Central memory CD8-positive, alpha-beta T cell (primary cell): ENCODE results near the gene ARHGEF38.

Experiments used
- ATAC-seq: fragments of 150-1000 bp; cut with Tn5 transposase; replicated peaks from 2 replicates; pipeline ENCODE4 v1.10.0; 2022; ENCODE audit warnings: mild to moderate bottlenecking, moderate FRiP score, moderate number of reproducible peaks; ENCODE audit not compliant: poor library complexity, severe bottlenecking; ENCODE audit errors: extremely low read depth
- DNase-seq, 2 donors: peaks; one replicate each; pipeline ENCODE4 v3.0.0; 2021; ENCODE audit warnings: low spot score in 2 of 2
- H3K27ac Mint-ChIP-seq: one replicate; pipeline ENCODE4 v1.8.0; 2022; ENCODE audit warnings: low read depth, mild to moderate bottlenecking, moderate library complexity, mixed read lengths
- H3K27me3 Mint-ChIP-seq: one replicate; pipeline ENCODE4 v1.8.0; 2022; ENCODE audit warnings: mixed read lengths
- H3K36me3 Mint-ChIP-seq: one replicate; pipeline ENCODE4 v1.8.0; 2022; ENCODE audit warnings: mild to moderate bottlenecking, moderate library complexity, mixed read lengths; ENCODE audit not compliant: insufficient read depth
- H3K4me1 Mint-ChIP-seq: one replicate; pipeline ENCODE4 v1.8.0; 2022; ENCODE audit warnings: mixed read lengths
- H3K4me3 Mint-ChIP-seq: one replicate; pipeline ENCODE4 v1.8.0; 2022; ENCODE audit warnings: mild to moderate bottlenecking, moderate library complexity, mixed read lengths
- H3K9me3 Mint-ChIP-seq: one replicate; pipeline ENCODE4 v1.8.0; 2022; ENCODE audit warnings: mixed read lengths

ARHGEF38 gene, protein sequence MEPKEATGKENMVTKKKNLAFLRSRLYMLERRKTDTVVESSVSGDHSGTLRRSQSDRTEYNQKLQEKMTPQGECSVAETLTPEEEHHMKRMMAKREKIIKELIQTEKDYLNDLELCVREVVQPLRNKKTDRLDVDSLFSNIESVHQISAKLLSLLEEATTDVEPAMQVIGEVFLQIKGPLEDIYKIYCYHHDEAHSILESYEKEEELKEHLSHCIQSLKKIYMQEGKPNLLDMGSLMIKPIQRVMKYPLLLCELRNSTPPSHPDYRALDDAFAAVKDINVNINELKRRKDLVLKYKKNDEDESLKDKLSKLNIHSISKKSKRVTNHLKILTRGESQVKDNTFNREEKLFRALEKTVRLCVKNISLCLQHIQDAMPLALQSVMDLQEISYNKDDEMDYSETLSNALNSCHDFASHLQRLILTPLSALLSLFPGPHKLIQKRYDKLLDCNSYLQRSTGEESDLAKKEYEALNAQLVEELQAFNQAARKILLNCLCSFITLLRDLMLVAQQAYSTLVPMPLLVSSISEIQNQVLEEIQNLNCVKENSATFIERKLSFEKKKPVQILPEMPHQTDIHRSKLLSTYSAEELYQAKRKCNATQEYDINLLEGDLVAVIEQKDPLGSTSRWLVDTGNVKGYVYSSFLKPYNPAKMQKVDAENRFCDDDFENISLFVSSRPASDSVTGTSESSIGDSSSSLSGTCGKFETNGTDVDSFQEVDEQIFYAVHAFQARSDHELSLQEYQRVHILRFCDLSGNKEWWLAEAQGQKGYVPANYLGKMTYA

DNA sequence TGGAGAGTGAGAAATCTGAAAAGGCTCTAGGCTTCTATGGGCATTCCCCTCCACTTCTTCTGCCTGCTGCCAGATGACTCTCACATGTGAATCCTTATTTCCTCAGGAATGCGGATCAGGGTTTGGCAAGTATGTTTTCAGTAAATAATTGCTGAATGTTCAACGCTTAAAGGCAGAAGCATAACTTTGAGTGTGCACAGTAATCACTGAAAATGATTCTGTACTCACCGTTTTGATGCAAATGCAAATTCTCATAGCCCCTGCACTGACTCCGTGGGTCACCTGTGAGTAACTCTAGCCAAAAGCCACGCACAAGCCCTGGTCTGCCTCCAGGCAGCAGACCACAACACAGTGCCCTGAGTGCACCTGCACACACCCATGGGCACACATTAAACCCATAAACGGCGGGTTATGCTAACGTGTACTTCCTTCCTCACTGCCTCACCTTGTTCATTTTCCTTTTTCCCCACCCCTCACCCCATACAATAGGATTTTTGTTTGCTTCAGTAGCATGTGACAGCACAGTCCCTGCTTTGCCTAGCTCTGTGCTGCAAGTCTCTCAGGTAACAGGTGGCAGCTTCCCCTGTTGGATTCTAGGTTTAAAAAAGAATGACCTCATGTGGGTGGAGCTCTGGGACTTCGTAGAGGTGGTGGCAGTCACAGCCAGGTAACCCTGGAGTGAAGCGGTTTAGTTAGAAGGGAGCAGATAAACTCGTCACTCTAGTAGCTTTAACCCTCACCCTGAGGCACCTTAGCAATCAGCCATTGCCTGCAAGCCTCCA, at the start of gene ARHGEF38:
Gene ARHGEF38, plus strand, starts transcription at position 656 of the 782 bp plus-strand sequence. CDS start 146 bp downstream, outside the sequence.
- H3K27ac Mint-ChIP-seq = no peak within 1 kb of the TSS
- H3K4me3 Mint-ChIP-seq = no peak within 1 kb of the TSS
- H3K27me3 Mint-ChIP-seq = peaks cover 27% of the 10 kb centered on the region
- peaks cover 2% of the 10 kb centered on the region for H3K36me3 Mint-ChIP-seq
- no peaks in the 10 kb centered on the region for H3K9me3 Mint-ChIP-seq
- H3K4me1 Mint-ChIP-seq = no peaks in the 10 kb centered on the region
- DNase-seq = no peak
- no peak for ATAC-seq

DNA sequence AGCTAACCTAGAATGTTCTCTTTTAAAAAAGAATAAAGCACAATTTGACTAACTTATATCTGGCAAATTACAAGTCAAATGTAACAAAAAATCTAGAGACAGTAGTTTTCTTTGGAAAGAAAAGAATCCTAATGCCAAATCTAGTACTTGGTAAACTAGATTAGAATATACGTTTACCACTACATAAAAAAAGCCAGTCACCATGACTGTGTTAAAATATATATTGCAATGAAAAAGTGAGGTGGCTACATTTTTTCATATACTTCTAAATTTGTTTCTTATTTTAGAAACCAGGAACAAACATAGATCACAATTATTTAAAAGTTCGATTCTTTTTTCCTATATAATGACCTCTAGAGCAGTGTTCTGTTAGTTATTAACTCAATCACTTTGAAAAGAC, 48.9 kb upstream of the ARHGEF38 start:
- Mint-ChIP-seq H3K36me3 (no peaks in the 10 kb centered on the region), H3K9me3 (no peaks in the 10 kb centered on the region), H3K27me3 (no peaks in the 10 kb centered on the region), H3K4me3 (no peak overlapping the region), H3K4me1 (no peaks in the 10 kb centered on the region), H3K27ac (no peak overlapping the region)
- ATAC-seq (no peak), DNase-seq (no peak)

DNA sequence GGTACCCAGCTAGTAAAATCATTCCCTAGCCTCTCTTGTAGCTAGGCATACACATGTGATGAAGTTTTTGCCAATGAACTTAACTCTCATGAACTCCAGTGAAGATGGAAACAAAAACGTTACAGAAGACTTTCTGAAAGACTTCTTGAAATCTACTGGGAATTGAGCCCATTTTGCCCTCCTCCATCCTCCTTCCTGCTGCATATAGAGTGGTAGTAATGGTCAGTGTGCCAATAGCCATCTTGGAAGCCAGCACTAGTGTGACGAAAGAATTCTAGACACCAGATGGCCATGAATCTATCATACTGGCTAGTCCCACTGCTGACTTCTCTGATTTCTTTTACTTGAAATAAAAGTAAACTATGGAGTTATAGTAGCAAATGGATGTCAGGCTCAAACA, 47.7 kb upstream of the ARHGEF38 start:
- Mint-ChIP-seq H3K36me3 (no peaks in the 10 kb centered on the region), H3K4me1 (no peaks in the 10 kb centered on the region), H3K27ac (no peak overlapping the region), H3K4me3 (no peak overlapping the region), H3K27me3 (no peaks in the 10 kb centered on the region), H3K9me3 (no peaks in the 10 kb centered on the region)
- no peak for ATAC-seq
- no peak for DNase-seq

DNA sequence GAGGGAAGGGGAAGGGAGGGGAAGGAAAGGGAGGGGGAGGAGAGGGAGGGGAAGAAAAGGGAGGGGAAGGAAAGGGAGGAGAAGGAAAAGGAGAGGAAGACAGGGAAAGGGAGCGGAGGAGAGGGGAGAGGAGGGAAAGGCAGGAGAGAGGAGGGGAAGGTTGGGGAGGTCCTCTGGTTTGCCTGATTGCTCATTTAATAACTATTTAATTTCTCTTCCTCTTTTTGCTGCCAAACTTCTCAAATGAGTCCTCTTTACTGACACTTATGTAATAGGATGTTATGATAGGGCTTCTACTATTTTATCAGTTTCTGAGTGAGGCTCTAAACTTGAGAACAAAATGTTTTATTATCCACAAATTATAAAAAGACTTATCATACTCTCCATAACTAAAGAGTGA, 43.1 kb upstream of the ARHGEF38 start:
- ATAC-seq = no peak
- no peak overlapping the region for H3K4me3 Mint-ChIP-seq
- H3K9me3 Mint-ChIP-seq = no peaks in the 10 kb centered on the region
- no peaks in the 10 kb centered on the region for H3K36me3 Mint-ChIP-seq
- no peak for DNase-seq
- H3K27me3 Mint-ChIP-seq = peaks cover 35% of the 10 kb centered on the region
- no peak overlapping the region for H3K27ac Mint-ChIP-seq
- H3K4me1 Mint-ChIP-seq = no peaks in the 10 kb centered on the region

DNA sequence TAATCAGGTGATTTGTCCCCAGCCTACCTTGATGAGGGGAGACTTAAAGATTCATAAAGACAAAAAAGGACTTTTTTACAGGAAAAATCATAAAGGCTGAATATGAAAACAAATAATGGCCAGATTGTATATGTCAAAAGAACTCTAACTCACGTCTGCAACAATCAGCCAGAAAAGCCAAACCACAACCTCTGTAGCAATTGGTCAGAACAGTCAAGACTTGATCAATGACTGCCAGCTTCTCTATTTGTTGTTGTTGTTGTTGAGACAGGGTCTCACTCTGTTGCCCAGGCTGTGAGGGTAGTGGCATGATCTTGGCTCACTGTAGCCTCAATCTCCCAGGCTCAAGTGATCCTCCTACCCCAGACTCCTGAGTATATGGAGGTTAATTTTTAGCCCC, 42.7 kb upstream of the ARHGEF38 start:
- H3K4me1 Mint-ChIP-seq = no peaks in the 10 kb centered on the region
- ATAC-seq = no peak
- no peak for DNase-seq
- H3K27ac Mint-ChIP-seq = no peak overlapping the region
- H3K4me3 Mint-ChIP-seq = no peak overlapping the region
- peaks cover 39% of the 10 kb centered on the region for H3K27me3 Mint-ChIP-seq
- no peaks in the 10 kb centered on the region for H3K36me3 Mint-ChIP-seq
- H3K9me3 Mint-ChIP-seq = no peaks in the 10 kb centered on the region

DNA sequence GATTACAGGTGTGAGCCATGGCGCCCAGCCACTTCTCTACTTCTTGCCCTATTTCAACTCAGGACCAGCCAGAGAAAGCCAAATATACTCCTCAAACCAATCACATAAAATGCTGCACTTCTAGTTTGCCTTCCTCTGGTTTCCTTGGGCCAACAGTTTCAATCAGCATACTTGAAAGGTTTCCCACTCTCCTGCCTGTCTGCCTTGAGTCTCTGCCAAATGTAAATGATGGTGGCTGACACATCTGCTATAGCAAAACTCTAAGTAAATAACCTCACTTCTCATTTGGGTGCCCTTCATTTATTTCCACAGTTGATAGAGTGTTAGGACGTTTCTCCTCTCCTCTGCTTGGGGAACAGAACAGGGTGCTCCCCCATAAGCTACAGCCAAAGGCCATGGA, 42.2 kb upstream of the ARHGEF38 start:
- no peak overlapping the region for H3K27ac Mint-ChIP-seq
- peaks cover 39% of the 10 kb centered on the region for H3K27me3 Mint-ChIP-seq
- no peak overlapping the region for H3K4me3 Mint-ChIP-seq
- H3K9me3 Mint-ChIP-seq = no peaks in the 10 kb centered on the region
- H3K36me3 Mint-ChIP-seq = no peaks in the 10 kb centered on the region
- no peak for DNase-seq
- ATAC-seq = no peak
- no peaks in the 10 kb centered on the region for H3K4me1 Mint-ChIP-seq

DNA sequence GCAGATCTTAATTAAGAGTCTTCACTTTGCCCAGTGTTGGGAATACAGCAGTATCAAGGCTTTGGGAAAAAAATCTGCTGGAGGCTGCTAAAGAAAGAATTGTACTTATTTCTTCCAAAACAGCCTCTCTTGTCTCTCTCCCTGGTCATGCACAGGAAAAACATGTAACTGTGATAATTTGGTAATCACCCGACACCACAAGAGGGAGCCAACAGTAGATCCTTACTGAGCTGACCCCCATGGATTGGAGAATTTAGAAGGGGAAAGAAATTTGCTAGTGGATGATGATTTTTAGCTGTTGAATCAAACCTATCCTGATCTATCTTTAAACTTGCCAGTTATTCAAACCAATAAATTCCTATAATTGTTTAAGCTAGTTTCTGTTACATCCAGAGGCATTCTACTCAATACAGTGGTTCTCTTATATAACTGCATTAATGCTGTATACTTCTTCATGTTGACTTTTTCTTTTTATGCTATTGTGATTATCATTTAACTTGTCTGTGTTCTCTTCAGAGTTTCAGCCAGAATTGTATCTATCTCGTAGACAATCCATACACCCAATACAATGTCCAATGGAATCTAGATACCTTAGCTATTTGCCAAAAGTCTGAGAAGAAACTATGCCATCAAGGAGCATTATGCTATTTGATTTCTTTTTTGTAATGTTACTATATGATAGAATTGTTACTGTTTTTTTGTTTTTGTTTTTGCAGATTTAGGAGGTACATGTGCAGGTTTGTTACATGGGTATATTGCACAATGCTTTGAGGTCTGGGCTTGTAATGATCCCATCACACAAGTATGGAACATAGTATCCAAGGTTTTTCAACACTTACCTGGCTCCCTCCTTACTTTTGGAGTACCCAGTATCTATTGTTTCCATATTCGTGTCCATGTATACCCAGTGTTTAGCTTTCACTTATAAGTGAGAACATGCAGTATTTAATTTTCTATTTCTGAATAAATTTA, 31.3 kb upstream of the ARHGEF38 start:
- Mint-ChIP-seq H3K36me3 (no peaks in the 10 kb centered on the region), H3K27ac (no peak overlapping the region), H3K27me3 (peaks cover 32% of the 10 kb centered on the region), H3K9me3 (no peaks in the 10 kb centered on the region), H3K4me1 (no peaks in the 10 kb centered on the region), H3K4me3 (no peak overlapping the region)
- DNase-seq (no peak), ATAC-seq (no peak)

DNA sequence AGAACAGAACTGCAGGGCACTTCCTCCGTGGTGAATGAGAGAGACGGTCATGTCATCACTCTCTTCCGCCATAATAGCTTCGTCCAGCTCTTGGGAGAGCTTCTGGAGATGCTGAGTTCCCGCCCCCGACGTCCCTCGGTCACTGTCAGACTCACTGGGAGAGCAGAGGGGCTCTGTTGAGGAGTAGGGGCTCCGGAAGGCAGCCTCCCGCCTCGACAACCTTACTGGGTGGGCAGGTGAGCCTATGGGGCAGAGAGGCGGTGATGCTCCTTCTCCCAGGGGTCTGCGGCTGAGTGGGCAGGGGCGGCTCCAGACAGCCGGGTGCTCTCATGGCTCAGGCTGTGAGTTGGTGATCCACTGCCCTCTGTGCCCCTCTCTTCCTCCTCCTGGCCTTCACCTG, 25.8 kb upstream of the ARHGEF38 start:
- no peak overlapping the region for H3K4me3 Mint-ChIP-seq
- no peaks in the 10 kb centered on the region for H3K4me1 Mint-ChIP-seq
- H3K9me3 Mint-ChIP-seq = no peaks in the 10 kb centered on the region
- ATAC-seq = no peak
- H3K36me3 Mint-ChIP-seq = no peaks in the 10 kb centered on the region
- H3K27ac Mint-ChIP-seq = no peak overlapping the region
- no peak for DNase-seq
- peaks cover 61% of the 10 kb centered on the region for H3K27me3 Mint-ChIP-seq

DNA sequence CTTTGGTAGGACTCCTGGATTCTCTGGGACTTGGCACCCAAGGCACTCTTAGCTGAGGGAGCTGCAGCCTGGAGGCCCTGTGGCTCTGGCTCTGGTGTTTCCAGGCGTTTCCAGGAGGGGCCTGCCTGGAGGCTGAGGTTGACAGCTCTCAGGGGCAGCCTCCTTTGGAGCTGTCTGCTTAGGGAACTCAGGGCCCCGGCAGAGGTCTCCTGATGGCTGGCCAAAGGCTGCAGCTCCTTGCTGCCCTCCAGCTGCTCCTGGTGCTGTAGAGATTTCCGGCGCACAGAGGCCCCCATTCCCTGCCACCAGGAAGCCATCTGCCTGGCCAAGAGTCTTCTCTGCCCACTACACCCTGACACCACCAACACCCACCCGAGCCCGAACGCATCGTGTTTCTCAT, 25.3 kb upstream of the ARHGEF38 start:
- Mint-ChIP-seq H3K27ac (no peak overlapping the region), H3K36me3 (no peaks in the 10 kb centered on the region), H3K9me3 (no peaks in the 10 kb centered on the region), H3K4me3 (no peak overlapping the region), H3K27me3 (peaks cover 61% of the 10 kb centered on the region), H3K4me1 (no peaks in the 10 kb centered on the region)
- ATAC-seq = no peak
- no peak for DNase-seq

DNA sequence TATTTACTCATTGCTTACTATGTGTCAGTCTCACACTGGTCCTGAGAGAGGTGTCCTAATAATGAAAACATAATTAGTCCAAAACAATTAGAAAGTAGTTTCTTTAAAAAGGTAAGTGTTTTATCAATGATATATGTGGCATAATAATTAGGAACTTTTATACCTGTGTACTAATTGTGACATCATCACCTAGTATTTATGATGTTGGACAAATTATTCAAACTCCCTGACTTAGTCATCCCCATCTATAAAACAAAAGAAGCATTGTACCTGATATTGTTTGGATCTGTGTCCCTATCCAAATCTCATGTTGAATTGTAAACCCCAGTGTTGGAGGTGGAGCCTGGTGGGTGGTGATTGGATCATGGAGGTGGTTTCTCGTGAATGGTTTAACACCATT, 15.8 kb upstream of the ARHGEF38 start:
- Mint-ChIP-seq H3K36me3 (peaks cover 2% of the 10 kb centered on the region), H3K27ac (no peak overlapping the region), H3K4me1 (no peaks in the 10 kb centered on the region), H3K4me3 (no peak overlapping the region), H3K9me3 (no peaks in the 10 kb centered on the region), H3K27me3 (peaks cover 27% of the 10 kb centered on the region)
- no peak for DNase-seq
- no peak for ATAC-seq

DNA sequence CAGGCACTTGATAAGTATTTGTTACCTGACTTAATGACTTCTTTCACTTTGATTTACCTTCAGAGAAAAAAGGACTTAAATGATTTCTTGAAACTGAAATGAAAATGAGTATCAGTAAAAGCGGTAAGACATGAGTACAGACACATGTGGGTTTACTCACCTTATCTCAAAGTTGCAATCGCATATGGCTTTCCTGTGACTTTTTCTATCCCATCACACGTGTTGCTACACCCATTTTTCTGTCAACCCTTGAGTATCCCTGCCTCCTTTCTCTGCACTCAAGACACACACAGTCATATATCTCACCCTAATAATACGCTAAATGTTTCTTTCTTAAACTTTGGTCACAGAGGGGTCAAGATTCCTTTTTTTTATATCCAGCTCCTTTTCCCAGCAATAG, 11.0 kb upstream of the ARHGEF38 start:
- ATAC-seq = no peak
- Mint-ChIP-seq H3K27ac (no peak overlapping the region), H3K27me3 (peaks cover 46% of the 10 kb centered on the region), H3K9me3 (no peaks in the 10 kb centered on the region), H3K4me1 (no peaks in the 10 kb centered on the region), H3K36me3 (peaks cover 2% of the 10 kb centered on the region), H3K4me3 (no peak overlapping the region)
- DNase-seq = no peak

DNA sequence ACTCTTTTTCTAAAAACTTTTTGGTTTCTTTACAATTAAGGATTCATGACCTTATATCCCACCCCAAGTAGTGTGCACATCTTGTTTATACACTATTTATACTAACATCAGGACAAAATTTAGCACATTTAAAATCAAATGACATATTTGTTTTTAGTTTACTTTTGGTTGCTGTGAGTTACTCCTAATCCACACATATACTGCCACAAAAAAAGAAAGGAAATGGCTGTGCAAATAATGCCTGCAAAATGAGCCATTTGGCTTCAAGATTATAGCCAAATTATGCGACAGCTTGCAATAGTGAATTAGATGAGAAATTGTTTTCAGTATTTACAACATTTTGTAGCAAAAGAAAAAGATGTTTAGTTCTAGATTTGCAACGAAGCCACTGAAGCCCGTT, 10.4 kb upstream of the ARHGEF38 start:
- peaks cover 2% of the 10 kb centered on the region for H3K36me3 Mint-ChIP-seq
- DNase-seq (no peak), ATAC-seq (no peak)
- no peaks in the 10 kb centered on the region for H3K4me1 Mint-ChIP-seq
- H3K4me3 Mint-ChIP-seq = no peak overlapping the region
- H3K9me3 Mint-ChIP-seq = no peaks in the 10 kb centered on the region
- peaks cover 41% of the 10 kb centered on the region for H3K27me3 Mint-ChIP-seq
- no peak overlapping the region for H3K27ac Mint-ChIP-seq
